Activated T-cell treated with anti-CD3 and anti-CD28 coated beads for 4 hours (primary cell): ENCODE results near the gene PRKAG1.

ENCODE experiments used
- DNase-seq: peaks from one replicate; pipeline ENCODE4 v3.0.0-alpha.2; 2020

PRKAG1 gene

DNA sequence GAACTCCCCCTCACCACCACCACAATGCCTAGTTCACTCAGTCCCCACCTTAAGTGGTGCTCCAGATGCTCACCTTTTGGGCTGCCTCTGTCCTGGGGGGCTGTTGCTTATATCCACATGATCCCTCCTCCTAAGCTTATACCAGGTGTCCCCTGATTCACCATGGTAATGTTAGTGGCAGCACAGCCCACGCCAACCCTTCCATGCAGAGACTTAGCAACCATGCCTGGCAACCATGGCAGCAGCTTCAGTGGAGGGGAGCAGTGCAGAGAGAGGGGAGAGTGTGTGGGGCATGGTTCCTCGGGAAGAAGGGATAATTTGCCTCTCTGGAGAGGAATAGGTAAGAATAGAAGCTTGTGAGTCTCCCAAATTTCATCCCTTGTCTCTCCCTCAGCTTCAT lies 18.2 kb downstream of the PRKAG1 start:
- no peak for DNase-seq

DNA sequence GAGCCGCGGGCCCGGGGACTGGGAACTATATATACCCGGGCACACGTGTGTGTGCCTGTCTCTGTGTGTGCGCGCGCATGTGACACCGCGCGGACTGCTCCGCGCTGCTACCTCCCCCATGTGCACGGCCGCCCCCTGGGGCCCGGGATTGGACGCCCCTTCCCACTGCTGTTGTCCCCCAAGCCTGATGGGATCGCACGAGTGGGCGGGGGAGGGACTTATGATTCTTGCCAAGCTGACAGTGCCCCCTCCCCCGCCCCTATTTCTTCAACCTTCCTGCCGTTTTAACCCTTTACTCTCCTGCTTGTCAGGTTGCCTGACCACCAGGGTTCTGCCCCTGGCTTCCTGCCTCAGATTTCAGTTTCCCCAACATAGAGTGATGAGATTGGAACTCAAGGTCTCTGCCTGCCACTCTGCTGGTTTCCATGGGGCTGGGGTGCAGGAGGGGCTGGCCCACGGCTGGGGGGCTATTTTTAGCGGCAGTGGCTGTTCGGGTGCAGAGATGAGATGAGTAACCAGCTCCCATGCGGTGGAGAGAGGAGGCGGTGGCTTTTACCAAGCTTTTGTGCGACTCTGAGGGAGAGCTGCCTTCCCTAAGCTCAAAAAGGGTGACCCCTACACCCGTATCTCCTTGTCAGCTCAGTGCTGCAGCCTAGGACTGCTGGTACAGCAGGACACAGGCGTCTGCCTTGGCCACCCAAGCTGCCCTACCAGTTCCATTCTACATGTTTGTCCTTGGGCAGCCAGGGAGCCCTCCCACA lies 19.0 kb downstream of the PRKAG1 start, which contains the start of gene DDN:
Gene DDN (minus strand): TSS at position 5 of the 761 bp plus-strand sequence. CDS start 88 bp downstream, outside the sequence.
- DNase-seq, result peak; percentile 29

DNA sequence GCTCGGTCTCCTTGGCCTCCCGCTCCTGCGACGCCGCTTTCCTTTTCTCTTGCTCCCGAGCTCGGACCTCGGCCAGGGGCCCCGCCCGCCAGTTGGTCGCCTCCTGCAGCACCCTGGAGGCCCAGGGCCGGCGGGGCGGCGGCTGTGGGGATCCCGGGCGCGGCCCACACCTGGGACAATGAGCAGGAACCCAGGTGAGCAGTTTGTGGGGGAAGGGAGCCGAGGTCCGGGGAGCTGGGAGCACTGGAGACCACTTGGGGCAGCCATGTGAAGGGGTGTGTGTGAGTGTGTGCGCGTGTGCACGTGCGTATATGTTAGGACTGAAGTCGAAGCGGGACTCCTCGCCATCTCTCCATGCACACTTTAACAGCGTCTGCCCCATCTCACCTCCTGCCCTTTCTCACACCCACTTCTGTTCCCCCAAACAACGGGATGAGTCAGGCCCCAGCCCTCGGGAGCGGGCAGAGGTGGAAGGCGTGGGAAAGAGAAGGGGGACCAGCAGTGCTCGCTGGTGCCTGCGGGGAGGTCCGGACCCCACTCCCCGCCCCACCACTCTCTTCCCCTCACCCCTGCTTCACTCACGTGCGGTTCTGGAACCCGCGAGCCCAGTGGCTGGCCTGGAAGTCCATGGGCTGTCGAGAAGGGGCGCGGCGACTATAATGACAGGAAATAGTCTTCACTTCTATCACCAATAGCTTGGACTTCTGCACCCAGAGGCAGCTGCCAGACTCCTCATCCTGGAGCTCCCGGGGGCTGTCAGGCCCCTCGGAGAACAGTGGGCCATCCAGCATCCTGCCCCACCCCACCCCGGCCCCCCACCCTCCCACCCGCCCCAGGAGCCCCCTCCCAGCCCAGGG lies 19.9 kb downstream of the PRKAG1 start:
- DNase-seq, result no peak

DNA sequence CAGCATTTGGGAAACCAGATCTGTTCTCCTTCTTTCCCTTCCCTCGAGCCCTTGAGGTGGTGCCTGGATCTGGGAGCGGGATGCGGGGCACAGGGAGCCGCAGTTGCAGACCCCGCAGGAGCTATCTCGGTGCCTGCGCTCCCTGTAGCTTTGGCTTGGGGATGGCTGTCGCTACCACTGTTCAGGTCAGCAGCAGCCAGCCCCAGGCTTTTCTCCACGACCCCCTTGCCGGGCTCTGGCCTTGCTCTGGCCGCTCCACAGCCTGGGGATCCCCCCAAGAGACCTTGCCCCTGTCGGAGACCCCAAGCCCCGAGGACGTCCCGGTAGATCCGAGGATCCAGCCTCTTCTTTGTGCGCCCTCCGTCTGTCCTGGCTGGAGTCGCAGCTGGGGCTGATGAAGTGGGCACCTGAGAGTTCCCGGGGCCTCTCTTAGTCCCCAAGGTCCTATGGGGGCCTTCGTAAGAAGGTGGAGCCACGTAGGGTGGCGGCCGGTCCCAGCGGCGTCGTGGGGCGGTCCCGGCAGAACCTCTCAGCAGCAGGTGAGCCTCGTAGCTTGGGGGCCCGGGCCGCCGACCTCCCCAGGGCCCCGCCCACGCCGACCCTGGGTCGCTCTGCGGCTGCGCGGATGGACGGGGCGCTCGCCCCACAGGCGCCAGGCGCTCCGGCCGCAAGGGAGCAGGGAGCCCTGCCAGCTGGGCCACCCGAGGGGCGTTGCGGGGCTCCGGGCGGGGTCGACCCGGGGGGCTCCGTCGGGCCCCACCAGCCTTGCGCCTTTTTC lies 20.7 kb downstream of the PRKAG1 start:
- DNase-seq, result no peak

DNA sequence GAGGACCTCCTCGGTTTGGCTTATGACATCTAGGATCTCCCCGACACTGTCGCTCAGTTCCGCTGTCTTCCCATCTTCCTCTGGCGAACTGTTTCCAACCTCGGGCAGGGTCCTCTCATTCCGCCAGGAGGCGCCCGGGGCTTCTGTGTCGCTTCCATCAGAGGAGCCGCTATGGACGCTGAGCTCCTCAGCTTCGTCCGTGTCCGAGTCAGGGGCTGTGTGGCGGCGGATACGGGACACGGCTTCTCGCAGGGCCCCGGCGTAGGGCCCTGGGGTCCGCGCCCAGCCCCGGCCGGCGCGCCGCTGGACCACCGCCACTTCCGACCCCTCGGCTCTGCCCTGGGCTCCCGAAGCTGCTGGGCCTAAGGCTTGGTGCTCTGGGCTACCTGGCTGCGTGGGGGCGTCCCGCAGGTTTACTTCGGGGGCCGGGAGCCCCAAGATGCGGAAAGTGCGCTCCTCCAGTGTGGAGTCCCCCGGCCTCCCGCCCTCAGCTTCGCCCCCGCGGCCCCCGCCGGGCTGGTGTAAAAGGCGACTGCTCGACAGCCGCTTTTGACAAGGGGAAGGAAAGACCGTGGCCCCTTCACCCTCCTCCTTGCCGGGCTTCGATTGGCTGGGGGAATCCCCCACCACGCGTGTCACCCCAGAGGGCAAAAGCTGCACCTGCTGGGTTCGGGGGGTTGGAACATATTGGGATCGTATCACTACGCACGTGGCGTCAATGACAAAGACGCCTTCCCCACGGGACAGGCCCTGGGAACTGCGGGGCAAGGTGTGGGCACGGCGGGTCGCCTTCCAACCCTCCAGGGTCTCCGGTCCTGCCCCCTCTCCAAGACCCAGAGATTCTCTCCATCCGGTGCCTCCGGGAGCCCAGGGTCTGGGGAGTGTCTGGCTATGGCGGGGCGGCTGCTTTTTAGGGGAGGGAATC lies 21.5 kb downstream of the PRKAG1 start:
- DNase-seq, result no peak

DNA sequence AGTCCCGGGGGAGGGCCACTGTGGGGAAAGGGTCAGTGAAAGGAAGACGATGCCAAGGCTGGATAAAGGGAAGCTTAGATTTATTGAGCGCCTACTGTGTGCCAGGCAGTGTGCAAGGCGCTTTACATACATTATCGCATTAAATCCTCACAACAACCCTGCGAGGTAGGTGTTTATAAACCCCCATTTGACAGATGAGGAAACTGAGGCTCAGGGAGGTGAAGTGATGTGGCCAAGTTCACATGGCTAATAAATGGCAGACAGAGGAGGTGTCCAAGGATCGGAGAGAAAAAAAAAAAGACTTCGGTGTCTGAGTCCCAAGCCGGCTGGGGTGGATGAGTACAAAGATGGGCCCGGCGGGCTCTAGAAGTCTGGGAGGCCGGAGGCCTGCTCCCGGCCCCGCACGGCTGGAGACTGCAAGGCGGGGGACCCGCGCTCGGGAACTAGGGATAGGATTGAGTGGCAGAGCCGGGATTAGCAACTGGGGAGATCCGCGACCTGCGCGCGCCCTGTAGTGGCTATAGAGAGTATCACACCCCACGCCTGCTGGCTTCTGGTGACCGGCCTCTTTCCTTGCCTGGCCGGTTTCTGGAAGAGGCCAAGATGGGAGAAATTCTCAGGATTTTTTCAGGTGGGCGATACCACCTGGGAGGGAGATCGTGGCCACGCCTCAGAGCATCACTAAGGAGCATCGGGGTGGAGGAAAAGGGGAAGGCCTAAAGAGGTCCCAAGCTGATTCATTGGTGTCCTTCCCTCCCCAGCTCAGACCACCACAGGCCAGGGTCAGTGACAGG lies 23.3 kb downstream of the PRKAG1 start:
- no peak for DNase-seq

DNA sequence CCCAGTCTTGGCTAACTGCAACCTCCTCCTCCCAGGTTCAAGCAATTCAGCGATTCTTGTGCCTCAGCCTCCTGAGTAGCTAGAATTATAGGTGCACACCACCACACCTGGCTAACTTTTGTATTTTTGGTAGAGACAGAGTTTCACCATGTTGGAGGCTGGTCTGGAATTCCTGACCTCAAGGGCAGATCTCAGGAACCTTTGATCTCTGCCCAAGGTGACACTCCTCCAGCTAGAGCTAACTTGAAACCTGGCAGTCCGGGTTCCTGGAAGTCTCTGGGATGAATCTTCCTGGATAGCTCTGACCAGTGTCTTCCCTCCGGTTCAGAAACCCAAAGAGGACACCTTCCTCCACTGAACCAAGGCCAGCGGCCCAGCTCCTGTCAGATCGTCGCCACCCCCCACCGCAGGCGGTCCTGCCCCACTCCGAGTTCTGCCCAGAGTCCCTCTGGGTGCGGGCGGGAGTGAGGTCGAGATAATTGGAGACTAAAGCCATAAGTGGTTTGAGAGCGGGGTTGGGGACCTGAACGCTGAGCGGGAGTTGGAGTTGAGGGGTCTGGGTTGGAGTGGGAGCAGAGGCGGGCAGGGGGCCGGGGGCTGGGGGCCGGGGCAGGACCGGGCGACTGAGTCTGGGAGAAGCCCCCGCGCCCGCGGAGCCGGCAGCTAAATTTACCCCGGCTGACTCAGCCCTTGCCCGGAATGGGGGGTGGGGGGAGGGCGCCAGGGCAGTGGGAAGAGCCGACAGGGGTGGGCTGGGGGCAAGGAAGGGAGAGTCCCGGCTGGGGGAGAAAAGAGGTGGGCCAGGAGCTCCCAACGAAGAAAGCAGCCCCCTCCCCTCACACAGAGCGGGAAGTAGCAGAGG lies 24.1 kb downstream of the PRKAG1 start:
- DNase-seq, result no peak

DNA sequence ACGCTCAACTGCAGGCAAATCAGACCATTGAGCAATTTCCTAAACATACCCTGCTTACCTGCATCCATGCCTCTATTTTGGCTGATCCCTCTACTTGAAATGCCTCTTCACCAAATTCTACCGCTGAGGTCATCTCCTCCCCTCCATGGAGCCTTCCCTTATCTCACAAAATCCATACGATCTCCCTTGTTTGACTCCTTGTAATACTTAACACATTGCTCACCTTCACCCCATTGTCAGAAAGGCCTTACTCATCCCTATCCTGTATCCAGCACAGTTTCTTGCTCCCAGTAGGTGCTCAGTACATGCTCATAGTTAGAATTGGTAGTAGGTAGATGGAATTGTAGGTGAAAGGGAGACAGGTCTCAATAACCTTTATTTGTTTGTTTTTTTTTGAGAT lies 24.8 kb downstream of the PRKAG1 start:
- DNase-seq, result no peak

DNA sequence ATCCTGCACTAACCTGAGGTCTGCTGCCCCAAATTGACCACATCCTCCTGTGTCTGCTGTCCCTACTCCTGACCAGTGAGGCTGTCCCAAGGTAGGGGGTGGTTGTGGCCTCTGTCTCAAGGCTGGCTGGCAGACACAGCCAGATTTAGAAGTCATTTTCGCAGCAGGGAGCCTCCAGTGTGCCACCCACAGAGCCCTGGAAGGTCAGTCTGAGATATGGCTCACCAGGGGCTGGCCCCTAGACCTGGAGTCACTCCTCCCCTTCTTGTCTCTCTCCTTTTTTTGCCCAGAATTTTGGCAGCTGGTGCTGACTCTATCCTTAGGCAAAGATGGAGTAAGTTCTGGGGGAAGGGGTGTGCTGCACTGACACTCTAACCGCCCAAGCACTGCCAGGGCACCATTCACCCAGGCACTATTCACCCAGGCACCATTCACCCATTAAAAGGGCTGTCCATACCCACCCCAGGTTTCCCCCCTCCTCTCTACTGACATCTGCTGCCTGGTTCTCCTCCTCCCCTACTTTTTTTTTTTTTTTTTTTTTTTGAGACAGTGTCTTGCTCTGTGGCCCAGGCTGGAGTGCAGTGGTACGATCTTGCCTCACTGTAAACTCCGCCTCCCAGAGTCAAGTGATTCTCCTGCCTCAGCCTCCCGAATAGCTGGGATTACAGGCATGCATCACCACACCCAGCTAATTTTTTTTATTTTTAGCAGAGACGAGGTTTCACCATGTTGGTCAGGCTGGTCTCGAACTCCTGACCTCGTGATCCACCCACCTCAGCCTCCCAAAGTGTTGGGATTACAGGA lies 27.1 kb downstream of the PRKAG1 start:
- no peak for DNase-seq

DNA sequence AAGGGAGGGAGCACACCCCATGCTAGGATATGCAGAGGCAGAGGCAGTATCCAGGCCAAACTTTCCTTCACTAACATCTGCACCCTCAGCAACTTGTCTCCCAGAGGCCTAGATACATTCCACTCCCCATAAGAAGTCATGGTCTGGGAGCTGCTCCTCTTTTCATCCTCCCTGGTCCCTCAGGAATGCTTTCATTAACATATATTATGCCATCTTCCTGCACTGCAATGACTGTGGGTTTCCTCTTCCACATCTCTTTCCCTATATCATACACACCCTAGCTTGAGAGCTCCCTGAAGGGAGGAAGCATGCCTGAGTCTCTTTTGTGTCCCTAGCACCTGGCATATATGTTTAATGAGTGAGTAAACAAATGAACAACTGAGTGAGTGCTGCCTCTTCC lies 28.0 kb downstream of the PRKAG1 start:
- DNase-seq, result no peak

DNA sequence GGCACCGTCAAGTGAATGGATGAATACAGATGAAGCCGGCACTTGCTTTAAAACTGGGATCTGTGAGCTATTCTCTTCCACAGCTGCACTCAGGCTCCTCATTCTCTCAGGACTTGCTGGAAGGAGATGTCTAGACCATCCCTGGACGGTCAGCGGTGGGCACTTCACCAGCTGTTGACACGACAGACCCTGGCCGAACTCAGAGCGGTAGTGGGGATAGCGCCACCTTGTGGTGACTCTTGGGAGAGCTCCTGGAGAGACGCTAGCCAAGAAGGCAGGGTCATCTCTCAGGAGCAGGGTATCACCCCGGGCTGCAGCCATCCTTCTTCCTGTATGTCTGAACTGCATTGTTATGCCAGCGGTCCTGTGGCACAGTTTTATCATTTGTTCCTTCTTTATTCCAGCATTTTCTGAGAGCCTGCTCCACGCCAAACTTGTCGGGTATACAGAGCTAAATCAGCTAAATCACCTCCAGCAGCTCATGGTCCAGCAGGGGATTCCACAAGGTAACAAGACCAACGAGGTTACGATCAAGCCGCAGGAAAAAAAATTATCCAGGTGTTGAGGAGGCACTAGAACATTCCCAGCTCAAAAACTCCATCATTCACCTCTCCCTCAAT lies 30.4 kb downstream of the PRKAG1 start:
- DNase-seq, result no peak

DNA sequence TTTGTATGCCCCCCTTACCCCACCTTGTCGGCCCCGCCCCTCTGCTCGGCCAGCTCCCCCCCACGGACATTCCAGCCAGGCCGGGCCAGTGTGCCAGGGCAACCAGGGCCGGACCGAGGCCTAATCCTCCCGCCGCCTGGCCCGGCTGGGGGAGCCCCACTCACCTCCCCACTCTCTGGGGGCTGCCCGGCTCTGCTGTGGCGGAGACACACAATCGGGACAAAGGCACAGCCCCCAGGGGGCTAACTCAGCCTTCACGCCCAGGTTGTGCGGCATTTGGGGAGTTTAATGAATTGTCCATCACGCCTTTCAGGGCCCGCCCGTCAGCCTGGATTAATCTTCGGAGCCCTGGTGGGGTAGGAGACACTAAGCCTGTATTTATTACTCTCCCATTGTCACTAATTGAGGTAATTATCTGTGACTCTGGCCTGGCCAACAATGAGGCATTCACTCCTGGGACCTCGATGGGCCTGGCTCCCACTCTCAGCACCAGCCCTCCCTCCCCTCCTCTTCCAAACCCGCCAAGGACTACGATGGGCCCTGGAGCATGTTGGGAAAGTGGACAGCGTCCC lies 31.8 kb downstream of the PRKAG1 start:
- DNase-seq, result no peak

DNA sequence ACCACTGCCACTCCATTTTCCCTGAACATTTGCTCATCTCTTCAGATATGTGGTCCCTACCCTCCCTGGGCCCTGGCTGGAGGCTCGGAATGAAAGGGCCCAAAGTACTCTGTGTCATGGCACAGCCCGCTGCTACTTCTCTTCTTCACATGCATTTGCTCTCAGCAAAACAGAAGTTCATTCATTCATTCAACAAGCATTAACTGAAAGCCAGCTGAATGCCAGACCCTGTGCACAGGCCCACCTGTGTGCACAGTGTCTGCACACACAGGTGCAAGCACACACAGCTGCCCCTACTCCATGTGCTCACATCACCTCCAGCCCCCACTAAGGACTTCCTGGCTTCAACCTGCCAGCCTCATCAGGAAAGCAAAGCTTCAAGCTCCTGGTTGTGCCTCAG lies 32.7 kb downstream of the PRKAG1 start:
- no peak for DNase-seq

DNA sequence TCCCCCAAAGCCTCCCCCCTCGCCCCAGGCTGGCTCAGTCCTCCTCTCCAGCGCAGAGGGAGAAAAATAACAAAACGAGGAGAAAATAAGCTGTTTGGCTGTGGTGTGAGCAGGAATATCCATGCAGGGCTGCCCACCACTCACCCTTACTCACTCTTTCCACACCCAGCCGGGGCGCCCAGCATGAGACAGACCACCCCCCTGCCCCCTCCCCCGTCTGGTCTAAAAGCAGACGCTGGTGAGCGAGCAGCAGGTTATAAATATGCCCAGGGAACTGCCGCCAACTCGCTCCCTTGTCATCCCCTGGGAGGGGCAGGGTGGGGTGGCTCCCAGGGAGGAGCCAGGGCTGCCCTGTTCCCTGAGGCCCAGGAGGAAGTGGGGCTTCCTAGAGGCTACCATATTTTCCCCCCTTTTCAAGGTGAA lies 33.1 kb downstream of the PRKAG1 start:
- DNase-seq, result no peak

DNA sequence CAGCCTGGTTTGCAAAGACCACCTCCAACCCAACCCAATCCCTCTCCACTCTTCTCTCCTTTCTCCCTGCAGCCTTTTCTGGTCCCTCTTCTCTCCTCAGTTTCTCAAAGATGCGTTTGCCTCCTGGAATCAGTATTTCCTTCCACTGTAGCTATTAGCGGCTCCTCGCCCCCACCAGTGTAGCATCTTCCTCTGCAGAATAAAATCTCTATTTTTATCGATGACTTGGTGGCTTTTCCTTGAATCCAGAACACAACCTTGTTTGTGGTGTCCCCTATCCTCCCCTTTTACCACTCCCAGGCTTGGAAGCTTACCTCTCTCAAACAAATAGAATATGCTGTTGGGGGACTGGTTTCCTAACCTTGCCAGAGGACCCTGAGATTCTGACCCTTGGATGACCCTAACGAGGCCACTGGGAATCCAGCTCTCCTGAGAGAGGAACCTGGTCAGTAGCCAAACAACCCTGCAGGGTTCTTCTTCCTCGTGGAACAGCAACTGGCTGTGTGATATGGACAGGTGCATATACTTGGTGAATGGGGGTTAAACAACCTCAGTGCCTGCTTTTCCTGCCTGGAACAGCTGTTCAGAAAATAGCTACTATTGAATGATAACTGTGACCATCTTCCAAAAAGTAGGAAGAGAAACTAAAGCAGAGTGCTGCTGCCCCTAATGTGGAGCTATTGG lies 36.0 kb downstream of the PRKAG1 start:
- no peak for DNase-seq

DNA sequence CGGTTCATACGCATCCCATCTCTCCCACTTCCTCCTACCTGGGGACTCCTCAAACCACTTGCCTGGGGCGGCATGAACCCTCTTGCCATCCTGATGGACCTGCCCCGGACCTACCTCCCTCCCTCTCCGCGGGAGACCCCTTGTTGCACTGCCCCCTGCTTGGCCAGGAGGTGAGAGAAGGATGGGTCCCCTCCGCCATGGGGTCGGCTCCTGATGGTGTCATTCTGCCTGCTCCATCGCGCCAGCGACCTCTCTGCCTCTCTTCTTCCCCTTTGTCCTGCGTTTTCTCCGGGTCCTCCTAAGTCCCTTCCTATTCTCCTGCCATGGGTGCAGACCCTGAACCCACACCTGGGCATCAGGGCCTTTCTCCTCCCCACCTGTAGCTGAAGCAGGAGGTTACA lies 36.8 kb downstream of the PRKAG1 start:
- DNase-seq, result no peak

DNA sequence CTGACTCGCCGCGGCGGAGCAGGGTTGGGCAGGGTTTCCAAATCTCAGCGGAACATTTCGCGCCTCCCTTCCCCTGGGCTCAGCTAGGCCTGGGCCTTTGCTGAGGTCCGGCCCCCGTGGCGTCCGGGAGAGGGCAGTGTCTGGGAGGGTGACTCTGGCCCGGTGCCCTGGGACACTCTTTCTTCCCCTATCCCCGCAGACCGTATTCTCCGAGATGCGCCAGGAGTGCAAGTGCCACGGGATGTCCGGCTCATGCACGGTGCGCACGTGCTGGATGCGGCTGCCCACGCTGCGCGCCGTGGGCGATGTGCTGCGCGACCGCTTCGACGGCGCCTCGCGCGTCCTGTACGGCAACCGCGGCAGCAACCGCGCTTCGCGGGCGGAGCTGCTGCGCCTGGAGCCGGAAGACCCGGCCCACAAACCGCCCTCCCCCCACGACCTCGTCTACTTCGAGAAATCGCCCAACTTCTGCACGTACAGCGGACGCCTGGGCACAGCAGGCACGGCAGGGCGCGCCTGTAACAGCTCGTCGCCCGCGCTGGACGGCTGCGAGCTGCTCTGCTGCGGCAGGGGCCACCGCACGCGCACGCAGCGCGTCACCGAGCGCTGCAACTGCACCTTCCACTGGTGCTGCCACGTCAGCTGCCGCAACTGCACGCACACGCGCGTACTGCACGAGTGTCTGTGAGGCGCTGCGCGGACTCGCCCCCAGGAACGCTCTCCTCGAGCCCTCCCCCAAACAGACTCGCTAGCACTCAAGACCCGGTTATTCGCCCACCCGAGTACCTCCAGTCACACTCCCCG lies 37.4 kb downstream of the PRKAG1 start:
- no peak for DNase-seq
